ENCODE measurements around the gene CIAO2A.

CIAO2A gene

GRCh38 chr15:64037966-64038365, 55.7 kb downstream of the CIAO2A start:
- no peak for ATAC-seq

GRCh38 chr15:64037116-64037515, 56.5 kb downstream of the CIAO2A start:
- ATAC-seq = no peak

- no peak for ATAC-seq
Measured at GRCh38 chr15:64035525-64035924, 58.1 kb downstream of the CIAO2A start.

GRCh38 chr15:64034519-64034918, 59.1 kb downstream of the CIAO2A start:
- ATAC-seq = no peak

GRCh38 chr15:64032329-64032728, 61.3 kb downstream of the CIAO2A start:
- ATAC-seq = no peak

- no peak for ATAC-seq
Measured at GRCh38 chr15:64030123-64030522, 63.5 kb downstream of the CIAO2A start.

- ATAC-seq = no peak
Measured at GRCh38 chr15:64029633-64030032, 64.0 kb downstream of the CIAO2A start.

- no peak for ATAC-seq
Measured at GRCh38 chr15:64029110-64029509, 64.5 kb downstream of the CIAO2A start.

GRCh38 chr15:64026591-64026990, 67.0 kb downstream of the CIAO2A start:
- no peak for ATAC-seq

DNA sequence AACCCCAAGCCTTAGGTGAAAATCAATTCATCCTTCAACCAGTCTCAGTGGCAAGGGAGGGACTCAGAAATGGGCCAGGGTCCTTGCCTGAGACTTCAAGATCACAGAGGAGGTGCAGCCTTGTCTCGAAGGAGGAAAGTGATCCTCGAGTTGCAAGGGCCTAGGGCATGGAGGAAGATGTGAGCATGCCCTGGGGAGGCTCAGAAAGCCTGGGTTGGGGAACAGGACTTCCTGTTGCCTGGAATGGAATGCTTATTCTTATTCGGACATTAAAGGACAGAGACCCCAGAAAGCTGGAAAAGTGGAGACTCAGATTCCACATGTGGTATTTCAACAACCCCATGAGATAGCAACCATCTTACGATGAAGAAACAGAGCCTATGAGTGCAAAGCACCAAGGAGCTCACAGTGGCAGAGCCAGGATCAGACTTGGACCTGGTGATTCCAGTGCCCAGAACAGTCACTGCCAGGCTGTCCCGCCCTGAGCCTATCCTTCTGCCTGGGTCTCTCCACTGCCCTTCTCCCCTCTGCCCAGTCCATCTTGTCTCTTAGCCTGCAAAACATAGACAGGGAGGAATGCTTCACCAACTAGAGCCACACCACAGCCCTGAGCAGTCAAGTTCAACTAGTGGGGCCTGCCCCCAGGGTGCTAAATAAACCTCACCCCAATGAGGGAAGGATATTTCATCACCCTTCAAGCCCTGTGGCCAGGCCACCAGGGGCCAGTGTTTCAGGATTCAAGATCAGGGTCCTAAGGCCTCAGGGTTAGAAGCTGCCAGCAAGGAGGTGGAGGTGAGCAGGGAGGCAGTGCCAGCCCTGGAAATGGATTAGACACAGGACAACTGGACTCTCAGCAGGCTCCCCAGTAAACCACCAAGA, 69.2 kb downstream of the CIAO2A start:
- ATAC-seq = no peak

DNA sequence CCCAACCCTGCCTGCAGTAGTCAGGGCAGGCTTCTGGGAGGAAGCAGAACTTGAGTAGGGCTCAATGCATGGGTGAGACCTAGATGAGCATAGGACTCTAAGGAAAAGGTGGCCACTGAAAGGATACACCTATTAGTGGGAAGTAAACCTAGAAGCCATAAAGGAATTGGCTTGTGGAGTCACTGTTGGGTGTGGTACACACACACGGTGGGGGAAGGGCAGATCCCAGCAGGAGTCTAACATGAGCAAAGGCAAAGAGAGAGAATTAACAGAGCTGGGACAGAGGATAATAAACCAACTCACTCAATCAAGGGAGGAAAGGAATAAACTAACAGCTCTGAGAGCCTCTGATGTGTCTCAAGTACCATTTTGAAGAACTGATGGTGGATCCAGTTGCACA, 70.4 kb downstream of the CIAO2A start:
- ATAC-seq = no peak

GRCh38 chr15:64022571-64022970, 71.1 kb downstream of the CIAO2A start:
- ATAC-seq = no peak

Data from activated CD4-positive, CD25-positive, alpha-beta regulatory T cell treated with anti-CD3 and anti-CD28 coated beads, Interleukin-2, amount 50 U/mL, for 24 hours (primary cell).